ENCODE results near the gene MTMR3.

Gene MTMR3

DNA sequence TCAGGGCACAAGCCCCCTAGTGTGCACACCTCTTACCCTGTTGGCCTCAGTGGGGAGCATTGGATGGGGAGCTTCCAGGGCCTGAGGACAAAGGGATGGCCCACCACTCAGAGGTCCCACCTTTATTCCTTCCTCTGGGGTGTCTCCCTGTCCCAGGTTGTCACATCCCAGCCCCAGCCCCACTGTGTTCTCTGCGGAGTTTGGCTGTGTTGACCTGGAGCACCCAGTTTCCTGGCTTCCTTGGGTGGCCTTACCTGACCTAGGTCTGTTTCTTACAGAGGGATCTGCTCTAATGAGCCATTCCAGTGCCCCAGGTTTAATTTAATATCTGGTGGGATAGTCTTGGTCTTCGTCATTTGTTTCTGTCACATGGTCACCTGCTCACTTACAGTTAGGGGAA, 158.5 kb downstream of the MTMR3 start:
- TF ChIP-seq, protein P1, sequence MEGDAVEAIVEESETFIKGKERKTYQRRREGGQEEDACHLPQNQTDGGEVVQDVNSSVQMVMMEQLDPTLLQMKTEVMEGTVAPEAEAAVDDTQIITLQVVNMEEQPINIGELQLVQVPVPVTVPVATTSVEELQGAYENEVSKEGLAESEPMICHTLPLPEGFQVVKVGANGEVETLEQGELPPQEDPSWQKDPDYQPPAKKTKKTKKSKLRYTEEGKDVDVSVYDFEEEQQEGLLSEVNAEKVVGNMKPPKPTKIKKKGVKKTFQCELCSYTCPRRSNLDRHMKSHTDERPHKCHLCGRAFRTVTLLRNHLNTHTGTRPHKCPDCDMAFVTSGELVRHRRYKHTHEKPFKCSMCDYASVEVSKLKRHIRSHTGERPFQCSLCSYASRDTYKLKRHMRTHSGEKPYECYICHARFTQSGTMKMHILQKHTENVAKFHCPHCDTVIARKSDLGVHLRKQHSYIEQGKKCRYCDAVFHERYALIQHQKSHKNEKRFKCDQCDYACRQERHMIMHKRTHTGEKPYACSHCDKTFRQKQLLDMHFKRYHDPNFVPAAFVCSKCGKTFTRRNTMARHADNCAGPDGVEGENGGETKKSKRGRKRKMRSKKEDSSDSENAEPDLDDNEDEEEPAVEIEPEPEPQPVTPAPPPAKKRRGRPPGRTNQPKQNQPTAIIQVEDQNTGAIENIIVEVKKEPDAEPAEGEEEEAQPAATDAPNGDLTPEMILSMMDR (IDR thresholded peaks at IDR 0.05; ENCODE audit: control insufficient read depth, insufficient read depth, low read depth, low read length, missing control alignments) = no peak
- H3K4me3 ChIP-seq (ENCODE audit: control insufficient read depth, low read depth, low read length) = no peak overlapping the region
- DNase-seq (ENCODE audit: low read depth) = no peak

GRCh38 chr22:30041881-30042280, 158.9 kb downstream of the MTMR3 start:
- DNase-seq (ENCODE audit: low read depth) = no peak
- no peak overlapping the region for H3K4me3 ChIP-seq (ENCODE audit: control insufficient read depth, low read depth, low read length)
- TF ChIP-seq, protein P1 (IDR thresholded peaks at IDR 0.05; ENCODE audit: control insufficient read depth, insufficient read depth, low read depth, low read length, missing control alignments) = no peak

DNA sequence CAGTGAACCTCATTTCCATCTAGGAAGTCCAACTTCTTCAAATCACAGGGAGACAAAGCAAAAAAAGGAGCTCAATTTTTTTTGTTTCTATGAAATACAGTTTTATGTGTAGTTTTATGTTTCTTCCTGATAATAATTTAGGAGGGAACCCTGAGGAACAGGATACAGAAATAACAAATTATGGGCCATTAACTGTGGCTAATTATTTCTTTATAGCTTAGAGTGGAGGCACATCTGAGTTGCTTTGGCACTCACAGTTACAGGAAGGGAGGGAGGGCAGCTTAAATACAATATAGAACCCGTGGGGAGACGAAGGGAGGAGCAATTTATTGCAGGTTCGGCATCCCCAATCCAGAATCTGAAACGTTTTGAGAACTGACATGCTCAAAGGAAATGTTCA, 160.2 kb downstream of the MTMR3 start:
- DNase-seq (ENCODE audit: low read depth) = no peak
- TF ChIP-seq, protein P1 (IDR thresholded peaks at IDR 0.05; ENCODE audit: control insufficient read depth, insufficient read depth, low read depth, low read length, missing control alignments) = no peak
- H3K4me3 ChIP-seq (ENCODE audit: control insufficient read depth, low read depth, low read length) = no peak overlapping the region

DNA sequence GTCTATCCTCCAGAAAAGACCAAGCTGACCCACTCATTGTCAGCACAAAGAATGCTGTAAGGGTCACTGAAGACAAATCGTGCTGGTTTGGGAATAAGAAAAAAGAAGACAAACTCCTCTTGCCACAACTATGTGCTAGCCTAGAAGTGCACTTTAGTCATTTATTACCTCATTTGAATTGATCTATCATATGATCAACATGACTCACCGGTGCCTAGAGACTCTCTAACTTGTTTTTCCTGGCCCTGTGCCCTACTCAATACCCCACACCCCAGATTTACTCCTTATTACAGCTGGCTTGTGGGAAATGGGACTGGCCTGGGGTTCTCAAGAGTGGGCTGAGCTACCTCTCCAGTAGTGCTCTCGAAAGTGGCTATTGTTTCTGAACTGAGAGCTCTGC, 161.4 kb downstream of the MTMR3 start:
- TF ChIP-seq, protein P1 (IDR thresholded peaks at IDR 0.05; ENCODE audit: control insufficient read depth, insufficient read depth, low read depth, low read length, missing control alignments) = no peak
- peak; percentile 35 for DNase-seq (ENCODE audit: low read depth)

GRCh38 chr22:30044881-30045493, 162.0 kb downstream of the MTMR3 start:
- DNase-seq (ENCODE audit: low read depth) = no peak
- TF ChIP-seq, protein P1 (IDR thresholded peaks at IDR 0.05; ENCODE audit: control insufficient read depth, insufficient read depth, low read depth, low read length, missing control alignments) = no peak
- H3K4me3 ChIP-seq (ENCODE audit: control insufficient read depth, low read depth, low read length) = no peak overlapping the region

More for the DNA sequence above, 161.4 kb downstream of the MTMR3 start:
- H3K4me3 ChIP-seq (ENCODE audit: control insufficient read depth, low read depth, low read length) = no peak overlapping the region

DNA sequence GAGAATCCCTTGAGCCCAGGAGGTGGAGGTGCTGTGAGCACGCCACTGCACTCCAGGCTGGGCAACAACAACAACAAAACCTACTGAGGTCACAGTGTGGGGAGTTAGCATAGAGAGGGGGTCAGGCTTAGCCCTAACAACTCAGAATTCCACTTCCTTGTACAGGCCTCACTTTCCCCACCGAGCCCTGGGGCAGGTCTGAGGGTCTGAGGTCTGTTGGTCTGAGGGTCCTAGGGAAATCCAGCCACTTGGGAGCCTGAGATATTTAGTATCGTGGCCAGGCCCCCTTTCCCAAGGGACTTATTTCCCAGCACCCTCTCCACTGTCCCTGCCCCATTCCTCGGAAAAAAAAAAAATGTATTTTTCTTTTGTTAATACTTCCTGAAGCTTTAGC, 162.5 kb downstream of the MTMR3 start:
- H3K4me3 ChIP-seq (ENCODE audit: control insufficient read depth, low read depth, low read length) = no peak overlapping the region
- no peak for DNase-seq (ENCODE audit: low read depth)
- TF ChIP-seq, protein P1 (IDR thresholded peaks at IDR 0.05; ENCODE audit: control insufficient read depth, insufficient read depth, low read depth, low read length, missing control alignments) = no peak

Data from AG09309 (cell line).